Cardiac muscle cell (in vitro differentiated cells and primary cell): ENCODE measurements around the gene ISM2. TPM values are rescaled to one million over a fixed set of nuclear protein-coding genes. Genes with fewer than 3 reads are reported as not detected.

Experiments used
- DNase-seq, 2 donors: peaks; one replicate each; pipeline versions ENCODE4 v3.0.0 to v3.0.0-alpha.2; 2010 to 2017; ENCODE audit warnings: low read depth in 1 of 2, low spot score in 1 of 2
- H3K27ac ChIP-seq: fragments of 200-600 bp; sonication (generic); 2 replicates; pipeline ENCODE4 v1.5.1; 2016
- H3K27me3 ChIP-seq: fragments of 200-600 bp; sonication (generic); 2 replicates; pipeline ENCODE4 v1.6.0; 2016; ENCODE audit warnings: control low read depth
- H3K36me3 ChIP-seq: fragments of 200-600 bp; sonication (generic); 2 replicates; pipeline ENCODE4 v1.5.1; 2016; ENCODE audit warnings: control low read depth
- H3K4me1 ChIP-seq: fragments of 200-600 bp; sonication (generic); 2 replicates; pipeline ENCODE4 v1.8.1; 2017; ENCODE audit warnings: low read depth, mild to moderate bottlenecking, mixed run types
- H3K4me3 ChIP-seq: fragments of 200-600 bp; sonication (generic); 2 replicates; pipeline ENCODE4 v1.5.1; 2016; ENCODE audit warnings: mild to moderate bottlenecking
- H3K9me3 ChIP-seq: fragments of 200-600 bp; sonication (generic); 2 replicates; pipeline ENCODE4 v1.5.1; 2017; ENCODE audit warnings: low read depth, mild to moderate bottlenecking, control low read depth
- CTCF ChIP-seq: IDR thresholded peaks from 2 replicates; pipeline ENCODE4 v1.5.1; 2012; ENCODE audit warnings: low read depth, mild to moderate bottlenecking, low read length
- polyA plus RNA-seq: library from polyadenylated mRNA; unstranded; fragments of >200 nt; fragmentation: Nextera tagmentation; extraction: Ambion mirVana; gene quantifications from 2 replicates; pipeline ENCODE4 v1.2.1, GENCODE V29; 2016
- total RNA-seq: library from RNA; depleted of rRNA; stranded (reverse); fragments of >200 nt; gene quantifications from 2 replicates; pipeline ENCODE4 v1.2.3, GENCODE V29; 2016

The ISM2 gene
- total and polyA plus RNA-seq, 2 experiments from 2014 or later, result 0.83 TPM; not detected in 1

- TF ChIP-seq CTCF, result no peak
- Histone ChIP-seq H3K36me3 (no peaks in the 10 kb centered on the region), H3K4me3 (no peak overlapping the region), H3K9me3 (no peaks in the 10 kb centered on the region), H3K4me1 (no peaks in the 10 kb centered on the region), H3K27me3 (no peaks in the 10 kb centered on the region), H3K27ac (no peak overlapping the region)
- no peak for DNase-seq
Measured at GRCh38 chr14:77485256-77485655, 13.4 kb downstream of the ISM2 start.

- Histone ChIP-seq H3K4me3 (no peak overlapping the region), H3K27me3 (no peaks in the 10 kb centered on the region), H3K9me3 (no peaks in the 10 kb centered on the region), H3K27ac (no peak overlapping the region), H3K36me3 (no peaks in the 10 kb centered on the region), H3K4me1 (no peaks in the 10 kb centered on the region)
- no peak for TF ChIP-seq CTCF
- DNase-seq, result no peak
Measured at GRCh38 chr14:77482422-77482821, 16.2 kb downstream of the ISM2 start.

- Histone ChIP-seq H3K27ac (no peak overlapping the region), H3K9me3 (no peaks in the 10 kb centered on the region), H3K4me3 (no peak overlapping the region), H3K36me3 (no peaks in the 10 kb centered on the region), H3K27me3 (no peaks in the 10 kb centered on the region), H3K4me1 (no peaks in the 10 kb centered on the region)
- no peak for TF ChIP-seq CTCF
- no peak for DNase-seq
Measured at GRCh38 chr14:77478796-77479195, 19.8 kb downstream of the ISM2 start.

- H3K4me1 ChIP-seq, result no peaks in the 10 kb centered on the region
- no peak for DNase-seq
- no peaks in the 10 kb centered on the region for H3K27me3 ChIP-seq
- no peaks in the 10 kb centered on the region for H3K36me3 ChIP-seq
- no peak overlapping the region for H3K4me3 ChIP-seq
- TF ChIP-seq CTCF, result no peak
- H3K27ac ChIP-seq, result no peak overlapping the region
- no peaks in the 10 kb centered on the region for H3K9me3 ChIP-seq
Measured at GRCh38 chr14:77478029-77478428, 20.6 kb downstream of the ISM2 start.

GRCh38 chr14:77475432-77476115 lies 23.0 kb downstream of the ISM2 start:
- no peak for TF ChIP-seq CTCF
- no peak for DNase-seq
- Histone ChIP-seq H3K27ac (no peak overlapping the region), H3K4me3 (no peak overlapping the region), H3K4me1 (no peaks in the 10 kb centered on the region), H3K9me3 (no peaks in the 10 kb centered on the region), H3K36me3 (no peaks in the 10 kb centered on the region), H3K27me3 (no peaks in the 10 kb centered on the region)
